Ovary (tissue), 9 donors: ENCODE results near the gene IL11. TPM values are rescaled to one million over a fixed set of nuclear protein-coding genes. Genes with fewer than 3 reads are reported as not detected.

ENCODE experiments used
- DNase-seq, 5 donors: peaks; one replicate each; pipeline ENCODE4 v3.0.0-alpha.2; 2019 to 2020
- H3K27ac ChIP-seq, 2 donors: fragments of 200-600 bp; one replicate each; pipeline versions ENCODE4 v1.5.1 to v1.8.0; 2019 to 2022
- H3K27me3 ChIP-seq: fragments of 200-600 bp; one replicate; pipeline ENCODE4 v1.8.0; 2022
- H3K36me3 ChIP-seq: fragments of 200-600 bp; sonication (generic); one replicate; pipeline ENCODE4 v1.5.1; 2019
- H3K4me1 ChIP-seq: one replicate; pipeline ENCODE4 v1.8.1; 2013; ENCODE audit warnings: mild to moderate bottlenecking, moderate library complexity; ENCODE audit not compliant: insufficient read depth
- H3K4me3 ChIP-seq: fragments of 200-600 bp; sonication (generic); one replicate; pipeline ENCODE4 v1.5.1; 2017
- H3K9me3 ChIP-seq, 2 donors: fragments of 200-600 bp in 1 of 2; sonication (generic) in 1 of 2; one replicate each; pipeline versions ENCODE4 v1.5.1 to v1.8.1; 2013 to 2019; ENCODE audit warnings: mild to moderate bottlenecking in 1 of 2, moderate library complexity in 1 of 2
- CTCF ChIP-seq, 3 donors: fragments of 450-650 bp in 2 of 3; fragments of 200-600 bp in 1 of 3; IDR thresholded peaks; one replicate each; pipeline versions ENCODE4 v1.5.1 to v1.8.0; 2016 to 2022; ENCODE audit warnings: antibody characterized with exemption in 3 of 3, mild to moderate bottlenecking in 1 of 3
- EP300 ChIP-seq: sonication (generic); formaldehyde crosslinking; IDR thresholded peaks from one replicate; pipeline ENCODE4 v1.6.1; 2017; ENCODE audit warnings: antibody characterized with exemption
- POLR2A ChIP-seq: fragments of 450-650 bp; IDR thresholded peaks from one replicate; pipeline ENCODE4 v1.6.1; 2017; ENCODE audit warnings: antibody characterized with exemption, mild to moderate bottlenecking, moderate library complexity
- WGBS, 3 donors: extraction: QIAGEN DNeasy Blood & Tissue Kit in 1 of 3; methylation state at CpG; one replicate each; pipeline versions ENCODE4 v1.1.5 to v1.1.7; 2013 to 2017; 5-methylcytosine and 5-hydroxymethylcytosine counted together
- intact Hi-C, 4 donors: fragments of 100-400 bp; cut with DNase I; formaldehyde crosslinking; loops; one replicate each; pipeline versions ENCODE4 v1.11.0 to v1.15.1; 2022 to 2023
- polyA plus RNA-seq, 2 donors: library from polyadenylated mRNA; stranded (reverse); fragments of 200-250 nt in 1 of 2; fragments of 350-450 nt in 1 of 2; fragmentation: Illumina TruSeq in 1 of 2; extraction: RNeasy Lipid Tissue Mini Kit (QIAGEN cat#74804) in 1 of 2; gene quantifications; one replicate each; pipeline ENCODE4 v1.2.3, GENCODE V29; 2013 to 2014
- total RNA-seq, 7 donors: library from RNA; depleted of rRNA in 2 of 7; stranded (reverse); fragments of >200 nt in 2 of 7; fragmentation: NEBNext Ultra II Directional in 3 of 7; extraction: Animal tissue kit (Norgen Biotek cat#: 25700) in 3 of 7; gene quantifications; one replicate each; pipeline versions ENCODE4 v1.1.0 to v1.2.4, GENCODE V29; 2016 to 2023
- donor health status: DM: no; HTN: no; CAD: no; lungs with moderate emphysema.
- donor health status: DM: no; HTN: no; CAD: no.
- donor health status: Bipolar disorder and iron deficiency.
- donor health status: DM: yes; HTN: yes; CAD: no.
- donor health status: DM: no; HTN: no; CAD: no.
- donor health status: DM: yes; HTN: yes; CAD: no.

The IL11 gene
- total and polyA plus RNA-seq, 9 donors: 0.08 to 1.3 (median 0.11) TPM; not detected in 6

DNA sequence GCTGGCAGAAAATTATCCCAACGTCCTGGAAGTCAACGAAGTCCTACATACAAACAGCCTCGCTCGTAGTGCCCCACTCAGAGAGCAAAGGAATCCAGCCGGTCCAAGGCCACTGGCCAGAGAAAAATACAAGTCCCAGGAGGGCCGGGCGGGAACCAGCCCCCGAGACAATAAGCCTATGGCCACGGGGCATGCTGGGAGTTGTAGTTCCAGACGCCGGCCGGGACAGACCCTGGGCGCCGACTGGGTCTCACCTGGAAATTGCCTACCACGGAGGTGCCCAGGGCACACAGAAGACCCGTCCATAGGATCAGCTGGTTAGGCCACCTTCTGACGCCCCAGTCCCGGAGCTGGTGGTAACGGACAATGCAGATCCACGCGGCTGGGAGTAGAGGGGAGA is 50.5 kb downstream of the IL11 start:
- peak in 4 of 5 donors; percentile 36 to 75 (median 56) for DNase-seq
- Histone ChIP-seq H3K27me3 (no peaks in the 10 kb centered on the region), H3K4me1 (no peaks in the 10 kb centered on the region), H3K9me3 (no peaks in the 10 kb centered on the region), H3K4me3 (no peak overlapping the region), H3K27ac (no peak overlapping the region), H3K36me3 (no peaks in the 10 kb centered on the region)
- TF ChIP-seq POLR2A: no peak
- TF ChIP-seq EP300: no peak
- no peak for TF ChIP-seq CTCF (IDR thresholded peaks at IDR 0.05)
- intact Hi-C loops: no loop called here
- WGBS, 3 donors: 5 to 18% (median 7%) methylated on average over 21 of the region's 21 CpGs

GRCh38 chr19:55316646-55317045 is 53.6 kb downstream of the IL11 start:
- H3K4me1 ChIP-seq: peaks cover 4% of the 10 kb centered on the region
- H3K9me3 ChIP-seq: no peaks in the 10 kb centered on the region
- no peak overlapping the region for H3K27ac ChIP-seq
- no peak overlapping the region for H3K4me3 ChIP-seq
- H3K36me3 ChIP-seq: no peaks in the 10 kb centered on the region
- H3K27me3 ChIP-seq: no peaks in the 10 kb centered on the region
- intact Hi-C loops: no loop called here
- DNase-seq: no peak
- 84 to 89% (median 88%) methylated on average over 8 of the region's 8 CpGs for WGBS, 3 donors
- no peak for TF ChIP-seq POLR2A
- TF ChIP-seq EP300: no peak
- TF ChIP-seq CTCF (IDR thresholded peaks at IDR 0.05): no peak

GRCh38 chr19:55315956-55316525 is 54.2 kb downstream of the IL11 start:
- no peaks in the 10 kb centered on the region for H3K27me3 ChIP-seq
- H3K4me3 ChIP-seq: no peak overlapping the region
- WGBS, 3 donors: 86 to 91% (median 87%) methylated on average over 13 of the region's 13 CpGs
- H3K36me3 ChIP-seq: no peaks in the 10 kb centered on the region
- intact Hi-C loops: no loop called here
- TF ChIP-seq CTCF (IDR thresholded peaks at IDR 0.05) (no peak), EP300 (no peak), POLR2A (no peak)
- DNase-seq: no peak
- H3K9me3 ChIP-seq: no peaks in the 10 kb centered on the region
- H3K27ac ChIP-seq: no peak overlapping the region
- peaks cover 4% of the 10 kb centered on the region for H3K4me1 ChIP-seq

DNA sequence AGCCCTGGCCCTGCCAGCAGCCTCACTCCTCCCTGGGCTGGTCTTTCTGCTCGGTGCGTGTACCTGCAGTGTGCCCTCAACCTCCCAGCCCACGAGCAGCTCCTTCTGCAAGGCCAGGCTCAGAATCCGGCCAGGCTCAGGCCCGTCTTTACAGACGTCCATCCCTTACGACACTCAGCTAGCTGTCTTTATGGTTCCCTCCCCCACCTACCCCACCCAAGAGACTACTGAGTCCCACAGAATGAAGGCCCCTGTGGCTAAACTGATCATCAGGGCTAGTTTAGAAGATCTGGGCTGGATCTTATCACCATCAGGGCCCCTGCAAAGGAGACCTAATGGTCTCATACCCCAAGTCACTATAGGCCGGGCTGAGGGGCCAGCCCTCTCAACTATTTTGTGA is 55.9 kb downstream of the IL11 start:
- Histone ChIP-seq H3K9me3 (no peaks in the 10 kb centered on the region), H3K36me3 (no peaks in the 10 kb centered on the region), H3K4me3 (no peak overlapping the region), H3K27ac (no peak overlapping the region), H3K4me1 (peaks cover 4% of the 10 kb centered on the region), H3K27me3 (no peaks in the 10 kb centered on the region)
- DNase-seq: no peak
- intact Hi-C loops: no loop called here
- 88 to 96% (median 92%) methylated on average over 8 of the region's 8 CpGs for WGBS, 3 donors
- TF ChIP-seq POLR2A (no peak), EP300 (no peak), CTCF (IDR thresholded peaks at IDR 0.05) (no peak)

Other genes with a start within 250 kb of the IL11 start
- 1 to 10 TPM in 4 of 7 donors, not detected in 3; 2.0 to 3.6 (median 2.8) TPM for gene TNNT1, start 221.3 kb downstream of the IL11 start, total RNA-seq
- 1 to 10 TPM in 1 of 2 donors, not detected in 1; 1.3 TPM for gene TNNT1, start 221.3 kb downstream of the IL11 start, polyA plus RNA-seq
- 10 to 100 TPM in 1 of 7 donors, 1 to 10 TPM in 1, under 1 TPM in 3, not detected in 2; 0.62 to 10.2 (median 0.87) TPM for gene TNNI3, start 212.7 kb downstream of the IL11 start, total RNA-seq
- gene TNNI3, start 212.7 kb downstream of the IL11 start, polyA plus RNA-seq: 10 to 100 TPM in 1 of 2 donors, 1 to 10 TPM in 1; 2.4 to 14.4 TPM
- 10 to 100 TPM in 1 of 7 donors, 1 to 10 TPM in 3, under 1 TPM in 1, not detected in 2; 0.48 to 34.8 (median 2.7) TPM for gene DNAAF3, start 203.8 kb downstream of the IL11 start, total RNA-seq
- gene DNAAF3, start 203.8 kb downstream of the IL11 start, polyA plus RNA-seq: under 1 TPM; 0.16 to 0.72 TPM
- 1 to 10 TPM in 1 of 7 donors, under 1 TPM in 3, not detected in 3; 0.08 to 2.3 (median 0.46) TPM for gene SYT5, start 190.2 kb downstream of the IL11 start, total RNA-seq
- gene SYT5, start 190.2 kb downstream of the IL11 start, polyA plus RNA-seq: not detected
- 1 to 10 TPM in 5 of 7 donors, under 1 TPM in 2; 0.23 to 4.1 (median 1.2) TPM for gene PTPRH, start 161.0 kb downstream of the IL11 start, total RNA-seq
- 1 to 10 TPM in 1 of 2 donors, under 1 TPM in 1; 0.45 to 4.6 TPM for gene PTPRH, start 161.0 kb downstream of the IL11 start, polyA plus RNA-seq
- 1 to 10 TPM; 2.6 to 4.9 (median 3.5) TPM for gene TMEM86B, start 141.7 kb downstream of the IL11 start, total RNA-seq
- 1 to 10 TPM in 1 of 2 donors, not detected in 1; 3.0 TPM for gene TMEM86B, start 141.7 kb downstream of the IL11 start, polyA plus RNA-seq
- 10 to 100 TPM; 14.1 to 52.2 (median 46.3) TPM for gene PPP6R1, start 111.4 kb downstream of the IL11 start, total RNA-seq
- gene PPP6R1, start 111.4 kb downstream of the IL11 start, polyA plus RNA-seq: 10 to 100 TPM; 21.3 to 26.9 TPM
- gene HSPBP1, start 90.4 kb downstream of the IL11 start, total RNA-seq: 10 to 100 TPM; 20.5 to 40.7 (median 31.8) TPM
- 10 to 100 TPM in 1 of 2 donors, 1 to 10 TPM in 1; 3.6 to 36.5 TPM for gene HSPBP1, start 90.4 kb downstream of the IL11 start, polyA plus RNA-seq
- 10 to 100 TPM in 1 of 7 donors, 1 to 10 TPM in 6; 1.9 to 11.3 (median 4.8) TPM for gene BRSK1, start 86.5 kb downstream of the IL11 start, total RNA-seq
- 1 to 10 TPM; 2.3 to 5.0 TPM for gene BRSK1, start 86.5 kb downstream of the IL11 start, polyA plus RNA-seq
- gene TMEM150B, start 45.1 kb downstream of the IL11 start, total RNA-seq: 1 to 10 TPM in 3 of 7 donors, under 1 TPM in 4; 0.36 to 3.9 (median 0.79) TPM
- under 1 TPM; 0.55 to 0.73 TPM for gene TMEM150B, start 45.1 kb downstream of the IL11 start, polyA plus RNA-seq
- 10 to 100 TPM in 6 of 7 donors, 1 to 10 TPM in 1; 8.1 to 26.2 (median 12.6) TPM for gene KMT5C, start 30.6 kb downstream of the IL11 start, total RNA-seq
- 10 to 100 TPM in 1 of 2 donors, under 1 TPM in 1; 0.37 to 11.9 TPM for gene KMT5C, start 30.6 kb downstream of the IL11 start, polyA plus RNA-seq
- gene COX6B2, start 15.7 kb downstream of the IL11 start, total RNA-seq: 1 to 10 TPM in 1 of 7 donors, under 1 TPM in 5, not detected in 1; 0.20 to 1.5 (median 0.46) TPM
- gene COX6B2, start 15.7 kb downstream of the IL11 start, polyA plus RNA-seq: under 1 TPM in 1 of 2 donors, not detected in 1; 0.10 TPM
- not detected for gene GARIN5B, start 7.2 kb downstream of the IL11 start, total RNA-seq
- gene GARIN5B, start 7.2 kb downstream of the IL11 start, polyA plus RNA-seq: not detected
- 10 to 100 TPM in 1 of 7 donors, 1 to 10 TPM in 3, under 1 TPM in 1, not detected in 2; 0.72 to 45.1 (median 2.5) TPM for gene TMEM190, start 6.4 kb upstream of the IL11 start, total RNA-seq
- not detected for gene TMEM190, start 6.4 kb upstream of the IL11 start, polyA plus RNA-seq
- 10 to 100 TPM in 1 of 7 donors, 1 to 10 TPM in 5, under 1 TPM in 1; 0.93 to 31.2 (median 2.5) TPM for gene TMEM238, start 13.8 kb upstream of the IL11 start, total RNA-seq
- gene TMEM238, start 13.8 kb upstream of the IL11 start, polyA plus RNA-seq: under 1 TPM in 1 of 2 donors, not detected in 1; 0.10 TPM
- gene RPL28, start 15.5 kb upstream of the IL11 start, total RNA-seq: 1,000 to 10,000 TPM in 5 of 7 donors, 100 to 1,000 TPM in 2; 604 to 2,543 (median 2,257) TPM
- gene RPL28, start 15.5 kb upstream of the IL11 start, polyA plus RNA-seq: 1,000 to 10,000 TPM in 1 of 2 donors, 100 to 1,000 TPM in 1; 391 to 2,645 TPM
- gene UBE2S, start 37.3 kb upstream of the IL11 start, total RNA-seq: 10 to 100 TPM; 10.0 to 30.1 (median 17.9) TPM
- gene UBE2S, start 37.3 kb upstream of the IL11 start, polyA plus RNA-seq: 1 to 10 TPM; 3.2 to 8.2 TPM
- gene SHISA7, start 72.8 kb upstream of the IL11 start, total RNA-seq: not detected
- gene SHISA7, start 72.8 kb upstream of the IL11 start, polyA plus RNA-seq: not detected
- 10 to 100 TPM; 21.8 to 39.2 (median 31.7) TPM for gene ISOC2, start 91.2 kb upstream of the IL11 start, total RNA-seq
- gene ISOC2, start 91.2 kb upstream of the IL11 start, polyA plus RNA-seq: 10 to 100 TPM in 1 of 2 donors, 1 to 10 TPM in 1; 1.4 to 39.4 TPM
- gene C19orf85, start 94.3 kb upstream of the IL11 start, total RNA-seq: not detected
- not detected for gene C19orf85, start 94.3 kb upstream of the IL11 start, polyA plus RNA-seq
- 10 to 100 TPM in 2 of 7 donors, 1 to 10 TPM in 5; 3.8 to 18.4 (median 8.7) TPM for gene ZNF628, start 106.2 kb upstream of the IL11 start, total RNA-seq
- gene ZNF628, start 106.2 kb upstream of the IL11 start, polyA plus RNA-seq: 1 to 10 TPM in 1 of 2 donors, not detected in 1; 8.7 TPM
- gene NAT14, start 114.7 kb upstream of the IL11 start, total RNA-seq: 10 to 100 TPM in 6 of 7 donors, 1 to 10 TPM in 1; 9.2 to 40.4 (median 35.8) TPM
- gene NAT14, start 114.7 kb upstream of the IL11 start, polyA plus RNA-seq: 10 to 100 TPM in 1 of 2 donors, 1 to 10 TPM in 1; 3.2 to 23.5 TPM
- 10 to 100 TPM in 6 of 7 donors, 1 to 10 TPM in 1; 5.7 to 29.7 (median 21.1) TPM for gene SSC5D, start 118.0 kb upstream of the IL11 start, total RNA-seq
- 10 to 100 TPM; 10.1 to 11.4 TPM for gene SSC5D, start 118.0 kb upstream of the IL11 start, polyA plus RNA-seq
- 1 to 10 TPM in 1 of 7 donors, under 1 TPM in 1, not detected in 5; 0.20 to 1.0 TPM for gene SBK2, start 166.7 kb upstream of the IL11 start, total RNA-seq
- gene SBK2, start 166.7 kb upstream of the IL11 start, polyA plus RNA-seq: not detected
- under 1 TPM in 4 of 7 donors, not detected in 3; 0.17 to 0.34 (median 0.26) TPM for gene SBK3, start 175.1 kb upstream of the IL11 start, total RNA-seq
- not detected for gene SBK3, start 175.1 kb upstream of the IL11 start, polyA plus RNA-seq
- 10 to 100 TPM in 5 of 7 donors, 1 to 10 TPM in 2; 2.7 to 24.4 (median 16.8) TPM for gene ZNF579, start 210.4 kb upstream of the IL11 start, total RNA-seq
- 10 to 100 TPM in 1 of 2 donors, 1 to 10 TPM in 1; 5.6 to 10.5 TPM for gene ZNF579, start 210.4 kb upstream of the IL11 start, polyA plus RNA-seq
- gene FIZ1, start 229.1 kb upstream of the IL11 start, total RNA-seq: 10 to 100 TPM in 5 of 7 donors, 1 to 10 TPM in 2; 3.6 to 22.7 (median 16.6) TPM
- 10 to 100 TPM in 1 of 2 donors, 1 to 10 TPM in 1; 9.4 to 11.0 TPM for gene FIZ1, start 229.1 kb upstream of the IL11 start, polyA plus RNA-seq
- gene ZNF524, start 229.8 kb upstream of the IL11 start, total RNA-seq: 10 to 100 TPM; 13.7 to 22.3 (median 17.8) TPM
- gene ZNF524, start 229.8 kb upstream of the IL11 start, polyA plus RNA-seq: 10 to 100 TPM in 1 of 2 donors, under 1 TPM in 1; 0.15 to 28.0 TPM
- 10 to 100 TPM in 5 of 7 donors, 1 to 10 TPM in 2; 4.0 to 20.9 (median 17.6) TPM for gene ZNF865, start 235.2 kb upstream of the IL11 start, total RNA-seq
- 10 to 100 TPM in 1 of 2 donors, under 1 TPM in 1; 0.42 to 10.5 TPM for gene ZNF865, start 235.2 kb upstream of the IL11 start, polyA plus RNA-seq